ENCODE data around the gene DSTYK. TPM values are rescaled to one million over a fixed set of nuclear protein-coding genes. Genes with fewer than 3 reads are reported as not detected.

The DSTYK gene
- total and polyA plus RNA-seq, 3 experiments from 2014 or later = 8.6 to 13.4 (median 12.9) TPM

- no peak for DNase-seq
- peak overlapping the region in 2 of 7 donors; percentile 65 for H3K4me3 Mint-ChIP-seq
- peak overlapping the region in 1 of 8 donors; percentile 78 for H3K27ac Mint-ChIP-seq
- H3K4me1 Mint-ChIP-seq = peaks cover 21 to 29% (median 27%) of the 10 kb centered on the region in 3 donors
- no peaks in the 10 kb centered on the region for H3K9me3 Mint-ChIP-seq
- ChIA-PET CTCF (interaction anchor here (4.6 kb wide), 1 partner anchor 24 kb away, joined by 69 read pairs; no protein-coding TSS in a partner anchor), POLR2A (no interaction called here)
- H3K36me3 Mint-ChIP-seq = peaks cover 0 to 6% (median 0%) of the 10 kb centered on the region in 3 donors
- Histone ChIP-seq H3K36me3 (ENCODE audit: insufficient read depth, low read length) (no peaks in the 10 kb centered on the region), H3K27ac (ENCODE audit: low read depth, low read length) (no peak overlapping the region), H3K9me3 (ENCODE audit: low read length) (no peaks in the 10 kb centered on the region), H3K27me3 (ENCODE audit: insufficient read depth, low read length, poor library complexity, severe bottlenecking) (no peaks in the 10 kb centered on the region), H3K4me1 (ENCODE audit: insufficient read depth, low read length) (peaks cover 17% of the 10 kb centered on the region), H3K4me3 (ENCODE audit: low read length) (no peak overlapping the region)
- H3K27me3 Mint-ChIP-seq = peaks cover 4 to 6% of the 10 kb centered on the region in 2 donors
Observed at GRCh38 chr1:205230982-205231381, 19.5 kb upstream of the DSTYK start.

GRCh38 chr1:205229916-205230700, 18.6 kb upstream of the DSTYK start:
- peaks cover 6 to 9% of the 10 kb centered on the region in 2 donors for H3K27me3 Mint-ChIP-seq
- POLR2A ChIA-PET = interaction anchor here (0.5 to 3.1 kb wide), 3 partner anchors 19 to 563 kb away, joined by 3 to 24 read pairs (median 7); partner anchors contain the start of gene DSTYK
- peaks cover 21 to 29% (median 27%) of the 10 kb centered on the region in 3 donors for H3K4me1 Mint-ChIP-seq
- Histone ChIP-seq H3K36me3 (ENCODE audit: insufficient read depth, low read length) (no peaks in the 10 kb centered on the region), H3K4me3 (ENCODE audit: low read length) (no peak overlapping the region), H3K4me1 (ENCODE audit: insufficient read depth, low read length) (peaks cover 17% of the 10 kb centered on the region), H3K9me3 (ENCODE audit: low read length) (no peaks in the 10 kb centered on the region), H3K27ac (ENCODE audit: low read depth, low read length) (no peak overlapping the region), H3K27me3 (ENCODE audit: insufficient read depth, low read length, poor library complexity, severe bottlenecking) (no peaks in the 10 kb centered on the region)
- CTCF ChIA-PET = interaction anchor here (0.6 to 4.6 kb wide), 14 partner anchors 10 to 429 kb away, joined by 3 to 69 read pairs (median 5); partner anchors contain the start of gene RBBP5
- no peaks in the 10 kb centered on the region for H3K9me3 Mint-ChIP-seq
- DNase-seq = no peak
- peak overlapping the region in 6 of 8 donors; percentile 49 to 82 (median 70) for H3K27ac Mint-ChIP-seq
- peak overlapping the region; percentile 86 to 97 (median 95) for H3K4me3 Mint-ChIP-seq
- H3K36me3 Mint-ChIP-seq = peaks cover 0 to 6% (median 0%) of the 10 kb centered on the region in 3 donors

- peak overlapping the region; percentile 48 for H3K4me3 ChIP-seq (ENCODE audit: low read length)
- H3K27me3 ChIP-seq (ENCODE audit: insufficient read depth, low read length, poor library complexity, severe bottlenecking) = no peaks in the 10 kb centered on the region
- POLR2A ChIA-PET = interaction anchor here (0.6 to 3.1 kb wide), 3 partner anchors 18 to 59 kb away, joined by 3 to 24 read pairs (median 3); partner anchors contain the start of gene DSTYK
- H3K9me3 Mint-ChIP-seq = no peaks in the 10 kb centered on the region
- peaks cover 4 to 9% of the 10 kb centered on the region in 2 donors for H3K27me3 Mint-ChIP-seq
- CTCF ChIA-PET = interaction anchor here (0.6 to 4.6 kb wide), 16 partner anchors 10 to 431 kb away, joined by 3 to 69 read pairs (median 4); partner anchors contain the start of gene RBBP5
- peak overlapping the region; percentile 86 to 97 (median 95) for H3K4me3 Mint-ChIP-seq
- peak overlapping the region; percentile 53 to 97 (median 84) for H3K27ac Mint-ChIP-seq
- H3K9me3 ChIP-seq (ENCODE audit: low read length) = no peaks in the 10 kb centered on the region
- H3K27ac ChIP-seq (ENCODE audit: low read depth, low read length) = no peak overlapping the region
- H3K36me3 Mint-ChIP-seq = peaks cover 0 to 6% (median 0%) of the 10 kb centered on the region in 3 donors
- peaks cover 17% of the 10 kb centered on the region for H3K4me1 ChIP-seq (ENCODE audit: insufficient read depth, low read length)
- H3K4me1 Mint-ChIP-seq = peaks cover 21 to 29% (median 27%) of the 10 kb centered on the region in 3 donors
- peak; percentile 31 to 79 (median 64) for DNase-seq
- no peaks in the 10 kb centered on the region for H3K36me3 ChIP-seq (ENCODE audit: insufficient read depth, low read length)
Observed at GRCh38 chr1:205229399-205229871, 17.9 kb upstream of the DSTYK start.

- Histone ChIP-seq H3K27ac (ENCODE audit: low read depth, low read length) (no peak overlapping the region), H3K9me3 (ENCODE audit: low read length) (no peaks in the 10 kb centered on the region), H3K27me3 (ENCODE audit: insufficient read depth, low read length, poor library complexity, severe bottlenecking) (no peaks in the 10 kb centered on the region), H3K36me3 (ENCODE audit: insufficient read depth, low read length) (no peaks in the 10 kb centered on the region), H3K4me3 (ENCODE audit: low read length) (peak overlapping the region; percentile 48), H3K4me1 (ENCODE audit: insufficient read depth, low read length) (peaks cover 17% of the 10 kb centered on the region)
- CTCF ChIA-PET = interaction anchor here (1.1 to 4.6 kb wide), 9 partner anchors 10 to 106 kb away, joined by 3 to 69 read pairs (median 6); partner anchors contain the start of gene RBBP5
- DNase-seq = no peak
- H3K9me3 Mint-ChIP-seq = no peaks in the 10 kb centered on the region
- POLR2A ChIA-PET = interaction anchor here (0.5 to 3.1 kb wide), 6 partner anchors 17 to 1384 kb away, joined by 3 to 24 read pairs (median 4); partner anchors contain the start of genes DSTYK, EIF2D and RBBP5
- peaks cover 21 to 29% (median 27%) of the 10 kb centered on the region in 3 donors for H3K4me1 Mint-ChIP-seq
- peaks cover 9% of the 10 kb centered on the region in 2 donors for H3K27me3 Mint-ChIP-seq
- peak overlapping the region in 6 of 8 donors; percentile 53 to 90 (median 82) for H3K27ac Mint-ChIP-seq
- peak overlapping the region; percentile 86 to 97 (median 95) for H3K4me3 Mint-ChIP-seq
- H3K36me3 Mint-ChIP-seq = peaks cover 0 to 6% (median 0%) of the 10 kb centered on the region in 3 donors
Observed at GRCh38 chr1:205228093-205228521, 16.6 kb upstream of the DSTYK start.

- H3K27ac ChIP-seq (ENCODE audit: low read depth, low read length) = no peak within 1 kb of the TSS
- ChIA-PET CTCF (interaction anchor here (1.2 to 4.6 kb wide), 7 partner anchors 10 to 105 kb away, joined by 3 to 69 read pairs (median 6); partner anchors contain the start of gene RBBP5), POLR2A (interaction anchor here (0.5 to 3.1 kb wide), 2 partner anchors 17 to 1384 kb away, joined by 3 to 24 read pairs; partner anchors contain the start of genes DSTYK and EIF2D)
- peak; percentile 69 to 88 (median 80) for DNase-seq
- no peaks in the 10 kb centered on the region for H3K9me3 ChIP-seq (ENCODE audit: low read length)
- Mint-ChIP-seq H3K4me3 (peak within 1 kb of the TSS; percentile 89 to 97 (median 95)), H3K27me3 (peaks cover 9% of the 10 kb centered on the region in 2 donors), H3K27ac (peak within 1 kb of the TSS; percentile 69 to 97 (median 84)), H3K9me3 (no peaks in the 10 kb centered on the region), H3K36me3 (peaks cover 0 to 6% (median 0%) of the 10 kb centered on the region in 3 donors), H3K4me1 (peaks cover 21 to 29% (median 27%) of the 10 kb centered on the region in 3 donors)
- H3K4me1 ChIP-seq (ENCODE audit: insufficient read depth, low read length) = peaks cover 17% of the 10 kb centered on the region
- peak within 1 kb of the TSS; percentile 74 for H3K4me3 ChIP-seq (ENCODE audit: low read length)
- H3K27me3 ChIP-seq (ENCODE audit: insufficient read depth, low read length, poor library complexity, severe bottlenecking) = no peaks in the 10 kb centered on the region
- no peaks in the 10 kb centered on the region for H3K36me3 ChIP-seq (ENCODE audit: insufficient read depth, low read length)
Observed at GRCh38 chr1:205227584-205228013, 16.1 kb upstream of the DSTYK start, which contains the start of gene TMCC2. Gene TMCC2, plus strand, starts transcription at chr1:205227946. Its CDS starts 619 bp downstream, at chr1:205228565.

GRCh38 chr1:205226868-205227583, 15.5 kb upstream of the DSTYK start:
- Histone ChIP-seq H3K4me1 (ENCODE audit: insufficient read depth, low read length) (peaks cover 17% of the 10 kb centered on the region), H3K27me3 (ENCODE audit: insufficient read depth, low read length, poor library complexity, severe bottlenecking) (no peaks in the 10 kb centered on the region), H3K4me3 (ENCODE audit: low read length) (peak overlapping the region; percentile 74), H3K27ac (ENCODE audit: low read depth, low read length) (no peak overlapping the region), H3K36me3 (ENCODE audit: insufficient read depth, low read length) (no peaks in the 10 kb centered on the region), H3K9me3 (ENCODE audit: low read length) (no peaks in the 10 kb centered on the region)
- ChIA-PET POLR2A (interaction anchor here (3.1 kb wide), 1 partner anchor 16 kb away, joined by 24 read pairs; the partner anchor contains the start of gene DSTYK), CTCF (interaction anchor here (1.5 to 4.6 kb wide), 5 partner anchors 9 to 46 kb away, joined by 4 to 69 read pairs (median 7); no protein-coding TSS in a partner anchor)
- no peak for DNase-seq
- Mint-ChIP-seq H3K4me3 (peak overlapping the region; percentile 73 to 93 (median 85)), H3K9me3 (no peaks in the 10 kb centered on the region), H3K36me3 (peaks cover 0 to 6% (median 0%) of the 10 kb centered on the region in 3 donors), H3K27ac (peak overlapping the region in 3 of 8 donors; percentile 38 to 69 (median 46)), H3K4me1 (peaks cover 21 to 29% (median 27%) of the 10 kb centered on the region in 3 donors), H3K27me3 (peaks cover 9 to 12% of the 10 kb centered on the region in 2 donors)

Measured in CD8-positive, alpha-beta memory T cell (primary cell).